Kidney (tissue), 14 donors: ENCODE data around the gene NEGR1. TPM values are rescaled to one million over a fixed set of nuclear protein-coding genes. Genes with fewer than 3 reads are reported as not detected.

ENCODE experiments used
- DNase-seq, 5 donors: peaks; one replicate each; pipeline ENCODE4 v3.0.0-alpha.2; 2013 to 2020
- FAIRE-seq: peaks from 2 replicates; lab custom pipeline; 2012; peaks lifted over from hg19 to GRCh38; lab: Jason Lieb, UNC
- H3K27ac ChIP-seq, 2 donors: one replicate each; pipeline ENCODE4 v1.7.0; 2013; ENCODE audit warnings: low read depth in 2 of 2, low read length in 2 of 2, inconsistent platforms in 1 of 2
- H3K27me3 ChIP-seq: one replicate; pipeline ENCODE4 v1.7.1; 2013; ENCODE audit warnings: low read length, inconsistent platforms; ENCODE audit not compliant: control insufficient read depth, insufficient read depth
- H3K36me3 ChIP-seq, 3 donors: one replicate each; pipeline versions ENCODE4 v1.7.0 to v1.7.1; 2013; ENCODE audit warnings: low read length in 3 of 3, control low read depth in 1 of 3, inconsistent platforms in 1 of 3; ENCODE audit not compliant: insufficient read depth in 3 of 3, control insufficient read depth in 2 of 3
- H3K4me1 ChIP-seq, 3 donors: one replicate each; pipeline versions ENCODE4 v1.7.0 to v1.7.1; 2013; ENCODE audit warnings: low read length in 3 of 3, inconsistent platforms in 1 of 3, low read depth in 1 of 3; ENCODE audit not compliant: control insufficient read depth in 2 of 3, insufficient read depth in 2 of 3
- H3K4me3 ChIP-seq, 3 donors: one replicate each; pipeline versions ENCODE4 v1.7.0 to v1.8.1; 2013; ENCODE audit warnings: low read length in 3 of 3, control low read depth in 1 of 3, inconsistent platforms in 1 of 3
- H3K9ac ChIP-seq, 3 donors: one replicate each; pipeline versions ENCODE4 v1.7.0 to v1.7.1; 2013; ENCODE audit warnings: low read length in 3 of 3, control low read depth in 1 of 3, inconsistent platforms in 1 of 3
- H3K9me3 ChIP-seq, 3 donors: one replicate each; pipeline versions ENCODE4 v1.7.0 to v1.7.1; 2013; ENCODE audit warnings: low read length in 3 of 3, control low read depth in 1 of 3, inconsistent platforms in 1 of 3; ENCODE audit not compliant: control insufficient read depth in 2 of 3, insufficient read depth in 1 of 3
- intact Hi-C: fragments of 100-400 bp; cut with DNase I; formaldehyde crosslinking; loops from one replicate; pipeline ENCODE4 v1.11.1; 2022
- polyA plus RNA-seq: library from polyadenylated mRNA; stranded (reverse); fragments of 350-450 nt; fragmentation: Illumina TruSeq; extraction: RNeasy Lipid Tissue Mini Kit (QIAGEN cat#74804); gene quantifications from one replicate; pipeline ENCODE4 v1.2.3, GENCODE V29; 2014; ENCODE audit warnings: low read depth, low replicate concordance; ENCODE audit not compliant: insufficient read depth
- total RNA-seq: library from RNA; stranded (reverse); fragmentation: NEBNext Ultra II Directional; extraction: Animal tissue kit (Norgen Biotek cat#: 25700); gene quantifications from one replicate; pipeline ENCODE4 v1.2.1, GENCODE V29; 2021
- TF ChIP-seq, protein P1 (sequence below): IDR thresholded peaks from 3 replicates; pipeline ENCODE4 v1.5.1; 2012; ENCODE audit warnings: mild to moderate bottlenecking, moderate library complexity, borderline replicate concordance; ENCODE audit not compliant: insufficient read depth; ENCODE audit errors: extremely low read depth
- donor health status: control.
- donor health status: control.
- donor health status: control.
- donor health status: control.
- donor health status: control.
- donor health status: DM: yes; HTN: yes; CAD: no.
- donor health status: Normal renal cell carcinoma (clear cell type).

Gene NEGR1
- total and polyA plus RNA-seq, 2 donors from 2014 or later = 3.0 to 10.2 TPM

DNA sequence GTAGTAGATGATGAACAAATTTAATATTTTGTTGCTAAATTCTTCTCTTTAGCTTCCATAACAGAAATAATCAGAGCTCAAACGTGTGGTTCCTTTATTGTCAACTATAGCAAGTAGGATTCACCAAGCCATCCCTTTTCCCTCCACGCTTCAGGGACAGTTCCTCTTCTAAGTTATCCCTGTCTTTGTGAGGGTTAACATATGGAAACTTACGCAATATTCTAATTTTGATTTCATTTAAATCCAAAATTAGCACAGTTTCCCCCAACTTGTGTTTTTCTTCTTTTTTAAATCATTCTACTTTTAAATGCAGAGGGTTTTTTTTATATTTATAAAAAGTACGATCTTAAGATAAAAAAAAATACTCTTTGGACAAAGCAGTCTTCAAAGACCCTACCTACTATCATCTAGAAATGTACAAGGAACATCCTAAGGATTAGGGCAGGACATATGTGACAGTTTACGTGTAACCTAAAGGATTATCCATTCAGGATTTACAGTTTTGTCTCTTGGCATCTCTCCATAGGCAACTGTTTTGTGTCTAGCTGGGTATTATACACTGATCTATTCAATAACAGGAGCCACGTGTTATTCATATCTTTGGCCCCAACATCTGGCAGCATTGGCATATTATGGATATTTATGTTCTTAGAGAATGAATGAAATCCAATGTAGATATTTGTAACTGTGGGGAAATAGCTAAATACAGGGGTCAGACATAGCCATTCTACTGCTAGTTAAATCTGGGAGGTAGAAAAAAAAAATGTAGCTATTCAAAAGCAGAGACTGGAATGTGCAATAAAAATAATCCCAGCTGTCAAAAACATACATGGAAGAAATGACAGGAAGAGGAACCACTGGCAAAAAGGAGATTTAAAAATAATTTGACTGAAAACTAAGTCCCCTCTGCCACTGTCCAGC, 272.9 kb downstream of the NEGR1 start:
- no peaks in the 10 kb centered on the region for H3K27me3 ChIP-seq
- FAIRE-seq = no peak
- TF ChIP-seq, protein P1, sequence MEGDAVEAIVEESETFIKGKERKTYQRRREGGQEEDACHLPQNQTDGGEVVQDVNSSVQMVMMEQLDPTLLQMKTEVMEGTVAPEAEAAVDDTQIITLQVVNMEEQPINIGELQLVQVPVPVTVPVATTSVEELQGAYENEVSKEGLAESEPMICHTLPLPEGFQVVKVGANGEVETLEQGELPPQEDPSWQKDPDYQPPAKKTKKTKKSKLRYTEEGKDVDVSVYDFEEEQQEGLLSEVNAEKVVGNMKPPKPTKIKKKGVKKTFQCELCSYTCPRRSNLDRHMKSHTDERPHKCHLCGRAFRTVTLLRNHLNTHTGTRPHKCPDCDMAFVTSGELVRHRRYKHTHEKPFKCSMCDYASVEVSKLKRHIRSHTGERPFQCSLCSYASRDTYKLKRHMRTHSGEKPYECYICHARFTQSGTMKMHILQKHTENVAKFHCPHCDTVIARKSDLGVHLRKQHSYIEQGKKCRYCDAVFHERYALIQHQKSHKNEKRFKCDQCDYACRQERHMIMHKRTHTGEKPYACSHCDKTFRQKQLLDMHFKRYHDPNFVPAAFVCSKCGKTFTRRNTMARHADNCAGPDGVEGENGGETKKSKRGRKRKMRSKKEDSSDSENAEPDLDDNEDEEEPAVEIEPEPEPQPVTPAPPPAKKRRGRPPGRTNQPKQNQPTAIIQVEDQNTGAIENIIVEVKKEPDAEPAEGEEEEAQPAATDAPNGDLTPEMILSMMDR = no peak
- no peaks in the 10 kb centered on the region for H3K36me3 ChIP-seq
- no peak overlapping the region for H3K4me3 ChIP-seq
- no peaks in the 10 kb centered on the region for H3K4me1 ChIP-seq
- DNase-seq = no peak
- H3K27ac ChIP-seq = no peak overlapping the region
- intact Hi-C loops = no loop called here
- H3K9me3 ChIP-seq = no peaks in the 10 kb centered on the region
- no peak overlapping the region for H3K9ac ChIP-seq

DNA sequence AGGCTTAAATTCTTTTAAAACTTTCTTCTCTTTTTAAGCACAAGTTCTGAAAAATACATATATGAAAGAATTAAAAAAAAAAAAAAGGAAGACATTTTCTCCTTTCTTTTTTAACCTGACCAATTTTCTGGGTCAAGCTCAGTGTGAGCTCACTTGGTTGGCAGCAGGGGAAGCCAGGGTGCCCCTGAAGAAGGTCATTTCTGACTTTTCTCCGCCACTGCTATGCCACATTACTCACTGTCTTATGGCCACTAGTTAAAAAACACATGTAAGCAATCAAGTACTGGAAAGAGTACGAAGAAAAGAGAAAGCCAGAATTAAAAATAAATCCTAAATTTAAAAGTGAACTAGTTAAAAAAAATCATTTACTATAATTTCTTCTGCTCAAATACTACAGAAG, 275.0 kb downstream of the NEGR1 start:
- TF ChIP-seq, protein P1 = no peak
- Histone ChIP-seq H3K9ac (no peak overlapping the region), H3K4me3 (no peak overlapping the region), H3K9me3 (no peaks in the 10 kb centered on the region), H3K27ac (no peak overlapping the region), H3K4me1 (no peaks in the 10 kb centered on the region), H3K36me3 (no peaks in the 10 kb centered on the region), H3K27me3 (no peaks in the 10 kb centered on the region)
- DNase-seq (no peak), FAIRE-seq (no peak)
- intact Hi-C loops = no loop called here

DNA sequence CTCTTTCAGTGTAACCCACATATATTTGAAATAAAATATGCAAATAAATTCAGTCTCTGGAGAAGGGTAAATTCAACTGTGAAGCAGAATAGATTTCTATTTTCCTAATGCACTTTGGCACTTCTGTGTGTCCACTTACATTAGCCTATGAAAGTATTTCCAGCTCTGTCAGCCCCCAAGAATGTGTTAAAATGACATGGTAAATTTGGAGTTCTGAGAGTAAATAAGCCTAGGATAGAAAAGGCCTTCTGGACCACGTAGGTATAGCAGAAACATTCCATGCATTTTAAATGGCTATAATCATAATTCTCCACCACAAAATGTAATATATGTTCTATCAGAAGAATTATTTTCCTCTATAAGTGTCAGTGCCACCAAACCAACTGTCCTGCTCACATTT, 276.2 kb downstream of the NEGR1 start:
- no peaks in the 10 kb centered on the region for H3K4me1 ChIP-seq
- no peak overlapping the region for H3K9ac ChIP-seq
- H3K9me3 ChIP-seq = no peaks in the 10 kb centered on the region
- no peak overlapping the region for H3K27ac ChIP-seq
- TF ChIP-seq, protein P1 = no peak
- DNase-seq = no peak
- intact Hi-C loops = no loop called here
- no peaks in the 10 kb centered on the region for H3K36me3 ChIP-seq
- H3K4me3 ChIP-seq = no peak overlapping the region
- FAIRE-seq = no peak
- no peaks in the 10 kb centered on the region for H3K27me3 ChIP-seq
